NCI-H1092 (cell line): ENCODE measurements around the gene PTPRT.

Experiments
- DNase-seq: peaks from one replicate; lab custom pipeline; 2025; lab: John Stamatoyannopoulos, UW

Gene PTPRT

DNA sequence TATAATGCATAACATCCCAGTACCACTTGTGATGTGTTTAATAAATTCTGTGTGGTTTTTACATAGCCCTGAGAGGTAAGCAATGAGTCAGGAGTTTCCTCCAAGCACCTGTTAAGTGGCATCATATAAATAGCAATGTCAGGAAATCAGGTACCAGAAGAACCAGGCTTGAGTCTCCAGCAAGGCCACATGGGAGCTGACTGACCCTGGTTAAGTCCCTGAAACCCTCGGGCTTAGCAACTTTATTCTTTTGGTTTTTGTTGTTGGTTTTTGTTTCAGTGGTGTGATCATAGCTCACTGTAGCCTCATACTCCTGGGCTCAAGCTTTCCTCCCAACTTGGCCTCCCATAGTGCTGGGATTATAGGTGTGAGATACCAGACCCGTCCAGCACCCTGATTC, 70.0 kb downstream of the PTPRT start:
- no peak for DNase-seq

DNA sequence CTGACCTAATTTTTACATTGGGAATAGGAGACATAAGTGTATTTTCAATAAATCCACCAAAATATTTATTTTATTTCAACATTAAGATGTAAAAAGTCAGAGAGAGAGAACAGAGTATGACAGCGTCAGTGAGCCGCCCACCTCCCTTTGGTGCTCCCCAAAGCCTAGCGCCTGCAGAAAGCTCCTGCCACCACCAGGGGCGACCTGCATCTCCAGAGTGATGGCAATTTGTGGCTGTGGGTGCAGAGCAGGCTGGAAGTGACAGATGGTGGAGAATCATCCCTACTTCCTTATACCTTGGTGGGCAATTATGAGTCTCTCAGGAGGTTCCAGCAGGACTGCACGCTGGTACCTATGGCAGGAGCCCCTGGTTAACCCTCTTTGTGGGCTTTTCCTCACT, 87.3 kb downstream of the PTPRT start:
- no peak for DNase-seq

DNA sequence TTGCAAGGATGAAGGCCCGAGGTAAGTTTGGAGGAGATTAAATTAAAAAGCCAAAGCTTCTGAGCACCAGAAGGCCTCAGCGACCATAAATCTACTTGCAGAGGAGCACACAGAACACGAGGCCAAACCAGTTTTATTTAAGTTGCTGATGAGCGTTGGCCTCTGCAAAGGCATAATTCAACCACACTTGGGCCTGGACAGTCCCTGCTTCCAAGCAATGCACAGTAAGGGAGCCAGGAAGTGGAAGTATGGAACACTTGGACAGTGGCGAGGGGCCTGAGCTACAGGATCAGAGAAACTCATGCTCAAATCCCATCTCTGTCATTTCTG, 92.8 kb downstream of the PTPRT start:
- DNase-seq: no peak

DNA sequence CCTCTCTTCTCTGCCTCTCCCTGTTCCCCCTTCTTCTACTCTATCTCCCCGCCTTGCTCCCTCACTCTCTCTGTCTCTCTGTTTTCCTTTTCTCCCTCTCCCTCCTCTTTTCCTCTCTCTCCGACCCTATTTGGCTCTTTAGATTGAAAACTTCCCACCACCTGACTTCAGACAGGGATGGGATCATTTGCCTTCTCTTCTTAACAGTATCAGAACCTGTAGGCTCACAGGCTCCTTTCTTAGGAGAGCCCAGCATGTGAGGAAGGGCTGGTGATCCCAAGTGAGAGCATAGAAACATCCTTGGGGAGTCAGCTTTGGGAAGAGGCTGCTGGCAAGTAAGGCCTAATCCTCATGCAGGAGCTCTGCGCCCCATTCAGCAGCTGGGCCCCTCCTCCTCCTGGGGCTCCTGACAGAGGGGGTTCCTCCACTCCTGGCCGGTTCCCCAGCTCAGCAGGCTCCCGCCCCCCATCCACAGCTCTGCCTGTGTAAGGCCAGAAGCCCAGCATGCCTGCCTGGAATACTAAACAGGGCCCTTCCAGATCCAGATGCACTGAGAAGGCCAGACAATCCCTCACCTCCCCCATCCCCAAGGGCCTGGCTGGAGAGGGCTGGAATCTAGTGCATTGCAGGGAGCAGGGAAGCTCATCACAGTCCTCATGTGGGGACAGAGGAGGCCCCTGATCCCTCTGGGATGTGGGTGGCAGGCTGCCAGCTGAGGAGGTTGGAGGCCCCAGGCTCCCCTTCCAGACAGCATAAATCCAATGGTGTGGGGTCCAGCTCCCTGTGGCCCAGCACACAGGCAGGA, 93.4 kb downstream of the PTPRT start:
- DNase-seq: no peak

- no peak for DNase-seq
Observed at GRCh38 chr20:43095034-43095433, 94.7 kb downstream of the PTPRT start.

DNA sequence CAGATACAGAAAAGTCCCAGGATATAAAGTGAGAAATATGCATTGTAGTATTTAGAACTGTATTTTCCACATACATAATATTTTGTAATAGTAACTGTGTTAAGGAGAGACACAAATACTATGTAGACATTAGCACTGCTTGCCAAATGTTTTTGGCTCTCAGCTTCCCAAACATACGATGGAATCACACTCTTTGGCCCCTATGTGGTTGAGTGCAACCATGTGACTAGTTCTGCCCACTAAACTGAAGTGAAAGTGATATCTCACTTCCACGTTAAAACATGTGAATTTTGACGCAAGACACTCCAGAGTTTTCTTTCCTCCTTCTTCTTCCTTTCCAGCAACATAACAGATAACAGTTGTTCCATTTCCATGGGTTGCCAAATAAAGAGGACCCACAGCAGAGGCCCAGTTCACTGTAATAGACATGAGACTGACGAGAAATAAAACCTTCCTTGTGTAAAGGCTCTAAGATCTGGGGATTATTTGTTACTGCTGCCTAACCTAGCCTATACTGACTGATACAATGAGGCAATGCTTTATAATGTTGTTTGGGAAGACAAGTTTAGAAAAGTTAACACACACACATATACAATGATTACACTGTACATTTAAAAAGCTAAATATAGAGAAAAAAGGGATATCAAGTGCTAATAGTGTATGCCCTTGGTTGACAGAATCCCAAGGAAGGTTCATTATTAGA, 97.2 kb downstream of the PTPRT start:
- DNase-seq: no peak

DNA sequence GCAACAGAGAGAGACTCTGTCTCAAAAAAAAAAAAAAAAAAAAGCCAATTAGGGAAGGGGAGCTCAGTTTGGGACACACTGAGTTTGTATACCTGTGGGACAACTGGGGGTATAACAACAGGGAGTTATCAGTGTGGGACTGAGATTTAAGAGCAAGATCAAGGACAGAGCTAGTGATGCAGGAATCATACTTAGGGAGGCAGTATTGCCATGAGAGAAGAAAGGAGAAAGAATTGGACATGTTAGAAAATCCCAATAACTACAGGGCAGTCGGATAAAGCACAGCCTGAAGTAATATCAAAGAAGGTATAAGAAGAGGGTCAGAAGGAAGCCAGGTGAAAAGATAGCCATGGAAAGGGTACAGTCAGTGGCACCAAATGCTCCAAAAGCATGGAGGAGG, 121.2 kb downstream of the PTPRT start:
- DNase-seq: no peak

GRCh38 chr20:43066125-43066524, 123.6 kb downstream of the PTPRT start:
- no peak for DNase-seq

DNA sequence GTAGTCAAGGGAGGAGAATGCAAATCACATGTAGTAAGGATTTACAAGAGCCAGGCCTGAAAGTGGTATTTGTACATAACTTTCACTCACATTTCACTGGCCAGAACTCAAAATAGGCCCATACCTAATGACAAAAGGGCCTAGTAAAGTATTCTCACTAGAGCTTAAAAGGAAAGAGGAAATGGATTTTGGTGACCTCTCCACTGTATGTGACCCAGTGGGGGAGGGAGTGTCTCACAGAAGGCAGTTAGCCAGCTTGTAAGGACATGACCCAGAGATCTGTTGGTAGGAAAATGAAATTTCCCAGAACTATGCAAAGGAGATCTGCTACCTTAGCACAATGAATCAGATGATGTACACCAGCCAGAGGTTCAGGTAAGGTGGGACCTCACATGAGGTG, 124.4 kb downstream of the PTPRT start:
- no peak for DNase-seq

DNA sequence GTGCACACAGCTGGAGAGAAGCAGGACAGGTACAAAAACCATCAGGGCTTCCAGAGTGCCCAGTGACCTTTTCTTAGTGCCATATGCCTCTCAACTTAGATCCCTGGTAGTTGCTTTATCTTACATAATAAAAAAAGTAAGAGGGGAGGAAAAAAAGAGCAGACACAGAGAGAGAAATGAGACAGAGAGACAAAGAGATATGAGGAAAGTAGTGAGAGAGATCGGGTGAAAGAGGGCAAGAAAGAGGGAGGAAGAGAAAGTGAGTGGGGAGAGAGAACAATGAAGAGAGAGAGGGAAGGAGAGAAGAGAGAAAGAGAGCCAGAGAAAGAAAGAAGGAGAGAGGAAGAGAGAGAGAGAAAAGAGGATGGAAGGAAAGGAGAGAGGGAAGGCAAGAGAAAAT, 131.6 kb downstream of the PTPRT start:
- no peak for DNase-seq

DNA sequence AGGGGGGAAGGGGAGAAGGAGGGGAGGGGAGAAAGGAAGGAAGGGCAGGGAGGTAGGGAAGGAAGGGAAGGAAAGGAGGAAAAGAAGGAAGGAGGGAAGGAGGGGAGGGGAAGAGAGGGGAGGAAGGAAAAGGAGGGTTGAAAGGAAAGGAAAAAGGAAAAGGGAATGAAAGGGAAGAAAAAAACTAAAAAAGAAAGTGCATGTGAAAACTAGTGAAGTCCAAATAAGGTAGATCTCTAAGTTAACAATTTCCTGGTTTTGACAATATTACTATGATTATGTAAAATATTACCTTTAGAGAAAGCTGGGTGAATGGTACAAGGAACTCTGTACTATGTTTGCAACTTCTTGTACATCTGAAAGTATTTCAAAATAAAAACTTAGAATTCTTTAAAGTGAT, 132.4 kb downstream of the PTPRT start:
- no peak for DNase-seq

DNA sequence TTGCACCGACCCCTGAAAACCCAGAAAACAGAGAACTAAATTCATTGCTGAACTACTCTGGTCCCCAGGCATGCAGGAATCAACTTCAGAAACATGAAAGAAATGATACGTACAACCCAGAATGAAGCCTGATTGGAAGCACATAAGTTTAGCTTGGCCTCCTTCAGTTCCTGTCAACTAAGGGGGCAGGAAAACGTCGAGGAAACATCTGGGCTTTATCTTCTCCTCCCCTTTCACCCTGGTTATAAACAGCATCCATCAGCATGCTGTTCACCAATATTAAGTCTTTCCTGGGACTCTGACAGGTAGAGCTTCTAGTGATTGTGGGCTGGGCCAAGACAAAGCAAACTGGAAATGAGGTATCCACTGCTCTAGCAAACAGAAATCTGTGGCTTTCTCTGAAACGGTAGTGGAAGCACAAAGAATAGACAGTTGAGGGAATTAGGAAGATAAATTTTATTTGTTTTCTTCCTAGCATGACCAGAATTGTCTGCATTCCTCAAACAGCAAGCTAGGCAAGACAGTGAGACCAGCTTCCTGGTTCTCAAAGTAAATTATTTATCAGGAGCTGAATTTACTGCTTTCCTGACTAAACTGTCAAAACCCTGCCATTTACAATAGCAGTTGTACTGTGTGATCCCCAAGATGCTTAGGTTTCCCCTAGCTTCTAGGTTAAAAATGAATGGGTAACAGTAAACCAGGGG, 134.4 kb downstream of the PTPRT start:
- no peak for DNase-seq

GRCh38 chr20:43052532-43052931, 137.2 kb downstream of the PTPRT start:
- no peak for DNase-seq

DNA sequence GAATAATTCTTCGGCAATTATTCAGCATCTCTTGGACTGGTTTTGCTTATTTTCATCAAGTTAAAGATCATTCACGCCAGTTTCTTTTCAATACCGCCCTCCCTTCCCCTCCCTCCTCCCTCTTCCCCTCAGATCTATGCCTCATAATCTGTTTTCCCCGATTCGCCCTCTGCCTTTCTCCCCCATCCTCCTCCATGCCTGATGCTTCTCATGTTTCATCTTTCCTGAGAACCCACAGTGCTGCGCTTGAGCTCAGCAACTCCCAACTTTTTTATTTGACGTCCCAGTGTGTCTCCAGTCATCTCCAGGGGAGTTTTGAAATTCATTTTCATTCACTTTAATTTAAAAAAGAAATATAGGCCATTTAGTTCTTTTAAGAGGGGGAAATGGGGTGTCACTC, 142.7 kb downstream of the PTPRT start:
- DNase-seq: no peak

DNA sequence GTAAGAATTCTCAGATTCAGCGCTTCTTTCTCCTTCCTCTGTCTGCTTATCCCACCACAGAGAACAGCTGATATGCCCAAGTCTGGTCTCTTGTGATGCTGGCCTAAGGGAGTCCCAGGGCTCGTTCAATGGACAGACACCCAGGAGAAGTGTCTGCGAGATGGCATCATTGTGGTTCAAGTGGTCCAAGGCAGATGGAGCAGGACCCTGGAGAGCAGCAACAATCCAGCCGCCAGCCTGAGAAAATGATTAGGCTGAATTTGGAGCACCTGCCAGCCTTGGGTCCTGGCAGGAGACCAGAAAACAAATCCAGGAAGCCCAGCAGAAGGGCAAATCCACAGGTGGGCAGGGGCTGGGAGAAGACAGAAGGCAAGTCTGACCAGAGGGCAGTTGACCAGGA, 145.8 kb downstream of the PTPRT start:
- no peak for DNase-seq

DNA sequence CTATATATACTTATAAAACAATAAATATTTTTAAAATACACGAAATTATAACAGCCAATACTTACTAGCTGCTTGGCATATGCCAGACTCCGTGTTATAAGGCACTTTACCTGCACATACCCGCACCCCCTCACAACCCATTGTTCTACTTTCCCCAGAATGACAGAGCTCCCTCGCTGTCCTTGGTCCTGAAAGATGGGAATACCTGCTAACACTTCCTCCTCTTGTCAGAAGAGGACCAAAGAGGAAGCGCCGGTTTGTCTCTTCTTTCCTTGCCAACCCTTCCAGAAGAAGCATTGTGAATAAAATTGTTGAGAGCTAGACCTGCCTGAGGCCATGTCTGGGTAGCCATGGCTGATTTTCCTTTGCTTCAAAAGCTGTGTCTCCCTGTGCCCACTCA, 149.3 kb downstream of the PTPRT start:
- DNase-seq: no peak

DNA sequence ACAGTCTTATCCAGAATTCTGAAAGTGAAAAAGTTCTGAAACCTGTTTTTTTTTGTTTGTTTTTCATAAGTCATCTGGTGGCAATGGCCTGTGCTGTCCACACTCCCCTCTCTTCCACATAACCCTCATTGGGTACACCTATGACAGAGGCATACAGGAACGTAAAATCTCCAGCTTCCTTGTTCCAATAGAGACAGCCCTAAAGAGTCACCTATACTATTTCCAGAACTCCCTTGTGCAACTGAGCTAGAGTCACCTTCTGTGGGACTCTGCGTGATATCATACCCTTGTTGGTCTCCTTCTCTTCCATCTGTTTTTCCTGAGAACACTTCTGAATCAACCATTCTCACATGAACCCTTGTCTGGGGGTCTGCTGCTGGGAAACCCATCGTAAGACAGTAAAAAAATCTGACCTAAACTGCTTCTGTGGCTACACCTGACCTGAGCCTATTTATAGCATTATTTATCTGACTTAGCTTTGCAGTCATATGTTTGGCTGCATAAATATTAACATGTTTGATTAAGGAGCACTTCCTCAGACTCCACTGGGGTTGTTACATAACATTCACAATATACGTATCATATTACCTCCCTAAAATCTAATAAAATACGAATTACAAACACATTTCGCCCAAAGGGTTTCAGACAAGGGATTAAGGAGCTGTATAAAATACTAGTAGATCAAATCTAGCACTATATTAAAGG, 151.9 kb downstream of the PTPRT start:
- no peak for DNase-seq

DNA sequence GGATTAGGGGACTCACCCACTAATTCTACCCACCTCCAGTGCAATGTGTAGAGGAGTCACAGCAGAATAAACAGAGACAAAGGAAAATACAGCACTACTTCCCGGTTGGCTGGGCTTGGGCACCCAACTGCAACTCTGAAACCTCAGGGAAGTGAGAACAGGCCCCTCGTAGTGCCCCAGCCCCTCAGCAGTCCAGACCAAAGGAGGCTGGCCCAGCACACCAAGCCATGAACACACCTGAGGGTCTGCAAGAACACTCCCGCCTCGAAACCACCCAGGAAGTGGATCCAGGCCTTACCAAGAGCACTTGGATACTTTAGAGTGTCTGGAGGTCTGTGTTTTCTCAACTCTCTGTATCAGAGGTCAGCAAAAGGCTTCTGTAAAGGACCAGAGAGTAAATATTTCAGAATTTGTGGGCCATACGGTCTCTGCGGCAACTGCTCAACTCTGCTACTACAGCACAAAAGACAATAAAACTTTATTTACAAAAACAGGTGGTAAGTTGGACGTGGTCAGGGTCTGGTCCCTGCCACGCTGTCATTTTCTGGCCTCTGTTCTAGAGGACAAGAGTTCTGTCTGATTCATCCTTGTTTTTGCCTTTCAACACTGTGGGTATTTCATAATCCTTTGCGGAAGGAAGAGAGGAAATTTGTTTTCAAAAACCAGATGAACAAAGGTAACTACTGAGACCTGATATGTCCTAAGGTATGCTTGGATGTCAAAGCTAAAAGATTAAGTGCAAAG, 154.6 kb downstream of the PTPRT start:
- no peak for DNase-seq

DNA sequence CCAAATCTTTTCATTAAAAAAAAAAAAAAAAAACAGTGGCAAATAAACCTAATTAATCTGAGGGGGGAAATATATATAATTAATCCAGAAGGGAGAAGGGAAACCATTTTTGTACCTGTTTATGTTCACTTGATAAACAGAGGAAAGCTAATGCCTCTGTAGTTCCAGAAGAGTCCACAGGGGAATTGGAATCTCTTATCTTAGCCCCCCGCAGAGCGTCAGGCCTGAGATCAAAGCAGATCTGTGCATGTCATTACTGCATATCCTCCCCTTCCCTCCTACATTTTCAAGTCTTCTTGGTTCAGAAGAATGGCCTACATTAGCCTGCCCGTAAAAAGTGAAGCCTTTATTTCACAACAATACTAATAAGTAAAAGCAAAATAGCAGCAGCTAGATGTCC, 157.2 kb downstream of the PTPRT start:
- no peak for DNase-seq

GRCh38 chr20:43029176-43029575, 160.5 kb downstream of the PTPRT start:
- DNase-seq: no peak

GRCh38 chr20:43028470-43028869, 161.2 kb downstream of the PTPRT start:
- no peak for DNase-seq

GRCh38 chr20:43023836-43024235, 165.9 kb downstream of the PTPRT start:
- no peak for DNase-seq
